ENCODE data around the gene OPRM1.

OPRM1 gene

DNA sequence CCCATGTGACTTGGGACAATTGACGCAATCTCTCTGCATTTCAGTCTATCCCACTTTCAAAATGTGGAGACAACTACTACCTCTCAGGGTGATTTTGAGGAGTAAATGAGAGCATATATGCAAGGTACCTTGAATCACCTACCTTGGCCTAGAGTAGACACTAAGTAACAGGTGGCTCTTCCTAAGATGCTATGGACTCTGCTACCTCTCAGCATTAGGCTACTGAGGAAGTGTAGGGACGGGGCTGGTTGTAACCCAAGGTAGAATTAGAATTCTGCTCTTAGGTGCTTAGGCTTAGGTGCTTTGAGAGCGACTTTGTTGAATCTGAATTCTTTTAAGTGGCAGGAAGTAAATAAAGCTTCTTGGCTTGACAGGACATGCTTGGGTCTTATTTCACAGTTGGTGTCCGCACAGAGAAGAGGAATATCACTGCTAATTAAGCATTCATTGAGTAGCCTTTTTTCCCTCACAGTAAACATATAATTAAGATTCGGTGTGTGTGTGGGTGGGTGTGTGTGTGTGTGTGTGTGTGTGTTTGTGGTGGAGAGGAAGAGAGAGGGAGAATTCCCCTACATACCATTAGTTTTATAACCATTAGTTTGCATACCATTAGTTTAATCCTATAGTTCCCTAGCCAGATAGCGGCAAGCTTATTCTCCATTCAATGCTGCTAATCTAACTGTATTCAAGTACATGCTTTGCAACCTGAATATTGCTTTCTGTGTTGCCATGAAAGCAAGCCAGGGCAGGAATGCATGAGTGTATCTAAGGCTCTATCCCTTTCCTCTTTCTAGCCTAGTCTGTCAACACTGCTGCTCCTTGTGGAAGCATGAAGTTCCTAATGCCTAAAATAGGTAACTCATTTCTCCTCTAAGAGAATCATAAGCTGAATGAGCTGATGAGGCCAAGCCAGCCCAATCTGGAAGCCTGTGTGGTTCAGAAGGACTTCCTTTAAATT lies 205.0 kb downstream of the OPRM1 start:
- no peak for DNase-seq

DNA sequence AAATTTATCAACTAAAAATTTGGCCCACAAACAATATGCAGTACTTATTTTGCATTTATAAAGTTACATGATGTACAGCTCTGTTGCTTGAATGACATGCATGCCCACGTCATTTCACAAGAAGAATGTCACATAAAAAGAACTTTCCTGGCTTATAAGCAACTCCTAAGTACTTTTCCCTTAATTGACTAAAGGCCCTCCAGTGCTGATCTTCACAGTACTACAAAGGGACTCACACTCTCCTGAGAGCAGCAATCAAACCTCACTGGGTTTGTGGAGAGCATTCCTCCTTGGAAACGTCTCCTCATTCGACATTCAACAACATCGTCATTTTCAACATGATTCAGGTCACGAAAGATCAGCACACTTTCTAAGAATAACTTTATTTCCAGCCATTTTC lies 206.5 kb downstream of the OPRM1 start:
- DNase-seq, result no peak

DNA sequence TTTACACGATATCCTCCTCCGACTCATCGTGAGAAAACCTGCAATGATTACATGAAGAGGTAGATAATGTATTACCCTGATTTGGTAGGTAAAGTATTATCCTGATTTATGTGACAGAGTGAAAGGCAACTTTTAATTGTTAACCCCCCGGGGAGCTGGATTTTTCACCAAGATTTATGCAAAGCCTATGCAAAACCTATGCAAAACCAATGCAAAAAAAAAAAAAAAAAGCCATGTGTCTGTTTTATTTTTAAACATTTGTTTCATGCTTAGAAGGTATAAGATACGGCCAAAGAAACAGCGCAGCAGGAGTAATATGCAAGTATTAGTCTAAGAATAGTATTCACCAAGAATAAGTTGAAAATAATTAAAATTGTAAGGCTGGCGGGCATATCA lies 207.7 kb downstream of the OPRM1 start:
- no peak for DNase-seq

DNA sequence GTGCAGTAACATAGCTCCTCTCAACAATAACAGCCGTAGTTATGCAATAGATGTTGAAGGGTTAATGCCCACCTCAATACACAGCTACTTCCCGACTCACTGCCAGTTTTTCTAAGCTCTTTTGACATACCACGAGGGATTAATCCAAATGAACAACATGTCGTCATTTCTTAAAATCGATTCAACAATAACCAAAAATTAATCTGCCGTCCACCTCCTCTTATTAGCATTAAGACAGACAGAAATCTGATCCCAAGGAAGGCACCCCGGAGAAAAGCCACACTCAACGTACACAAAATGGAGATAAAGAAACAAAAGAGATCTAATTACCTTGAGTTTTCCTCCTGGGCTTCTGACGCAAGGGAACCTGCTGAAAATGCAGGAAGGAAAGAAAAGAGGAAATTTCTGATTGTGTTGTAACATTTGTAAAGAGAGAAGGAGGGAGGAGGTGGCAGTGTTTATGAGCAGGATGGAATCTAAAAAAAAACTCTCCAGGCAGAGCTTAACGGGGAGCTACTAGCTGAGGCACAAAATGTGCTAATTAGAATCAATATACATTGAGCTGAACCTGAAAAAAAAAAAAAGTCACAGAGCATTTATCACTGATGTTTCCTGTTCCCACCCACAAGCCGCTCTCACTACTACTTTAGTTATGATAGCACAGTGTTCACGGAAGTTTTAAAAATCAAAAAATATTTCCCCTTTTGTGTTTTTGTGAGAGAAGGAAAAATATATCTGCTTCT lies 208.2 kb downstream of the OPRM1 start:
- peak in 1 of 2 donors; percentile 55 for DNase-seq

DNA sequence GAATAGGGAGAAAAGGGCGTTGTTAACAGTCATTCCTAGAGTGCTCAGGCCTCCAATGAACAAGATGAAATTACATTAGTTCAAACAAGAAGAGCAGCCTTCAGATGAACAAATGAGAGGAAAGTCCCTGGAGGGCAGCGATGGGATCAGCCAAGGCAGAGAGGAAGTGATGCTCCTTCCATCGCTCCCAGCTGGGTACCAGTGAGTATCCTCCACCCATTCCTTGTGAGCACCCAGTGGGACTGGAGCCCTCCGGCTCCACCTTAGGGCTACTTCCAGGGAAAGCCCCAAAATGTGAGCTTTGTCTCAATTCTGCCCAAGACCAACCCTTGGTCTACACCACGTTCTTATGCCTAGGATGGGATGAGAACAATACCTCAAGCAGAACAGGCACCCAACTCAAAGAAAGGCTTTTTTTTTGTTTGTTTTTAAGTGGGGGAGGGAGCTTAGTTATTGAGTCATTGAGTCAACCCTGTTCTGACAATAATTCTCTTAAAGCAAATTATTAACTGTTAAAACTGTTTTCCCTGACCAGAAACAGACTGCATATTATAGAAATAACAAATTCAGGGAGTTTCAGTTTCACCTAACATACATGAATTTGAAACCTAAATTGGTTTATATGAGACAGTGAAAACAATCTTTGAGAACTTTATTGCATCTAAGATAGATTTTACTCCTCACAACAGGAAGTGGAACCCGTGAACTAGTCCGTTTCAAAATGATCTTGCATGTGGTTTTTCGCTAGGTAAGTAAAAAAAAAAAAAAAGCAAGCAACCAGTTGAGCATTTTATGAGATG lies 210.7 kb downstream of the OPRM1 start:
- DNase-seq, result peak in 1 of 2 donors; percentile 72

DNA sequence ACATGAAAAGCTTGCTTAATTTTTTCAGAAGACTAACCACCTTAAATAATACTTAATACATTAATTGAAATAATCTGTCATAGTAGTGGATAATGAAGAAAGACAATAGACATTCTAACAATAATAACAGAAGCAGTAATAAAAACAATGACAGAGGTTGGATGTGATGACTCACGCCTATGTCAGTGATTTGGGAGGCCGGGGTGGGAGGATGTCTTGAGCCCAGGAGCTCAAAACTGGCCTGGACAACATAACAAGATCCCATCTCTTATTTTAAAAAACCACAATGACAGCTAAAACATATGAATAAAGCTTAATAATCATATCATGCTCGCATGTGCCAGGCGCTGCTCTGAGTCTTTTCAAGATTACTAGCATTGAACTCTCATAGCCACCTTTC lies 212.1 kb downstream of the OPRM1 start:
- no peak for DNase-seq

DNA sequence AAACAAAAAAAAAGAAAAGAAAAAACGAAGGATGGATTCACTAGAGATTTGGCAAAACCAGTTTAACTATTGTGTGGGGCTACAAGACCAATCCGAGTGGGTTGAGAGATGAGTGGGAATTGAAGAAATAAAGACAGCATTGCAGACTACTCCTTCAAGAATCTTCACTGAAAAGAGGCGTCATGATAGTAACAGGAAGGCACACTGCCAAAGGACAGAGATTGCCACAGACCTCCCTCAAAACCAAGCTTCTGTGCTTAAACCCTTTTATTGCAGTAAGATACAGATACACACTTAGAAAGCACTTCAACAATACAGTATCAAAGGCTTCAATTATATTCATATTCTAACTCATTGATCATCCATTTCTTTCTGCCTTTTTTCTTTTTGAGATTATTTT lies 213.6 kb downstream of the OPRM1 start:
- no peak for DNase-seq

DNA sequence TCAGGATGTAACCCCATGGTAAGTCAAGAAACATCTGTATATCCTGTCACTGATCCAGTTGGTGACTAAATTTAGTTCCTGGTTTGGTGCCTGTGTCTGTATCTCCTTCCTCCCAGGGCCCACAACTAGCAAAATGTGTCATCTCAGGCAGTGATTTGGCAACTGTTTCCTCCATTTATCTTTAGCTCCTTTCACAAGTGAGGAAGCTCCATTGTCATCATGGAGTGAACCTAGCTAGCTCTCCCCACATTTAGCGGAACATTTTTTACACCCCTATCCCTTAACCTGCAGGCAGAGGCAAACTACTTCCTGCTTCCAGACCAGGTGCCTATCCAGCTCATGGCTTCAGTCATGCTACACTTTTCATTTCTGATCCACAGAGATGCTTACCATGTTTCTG lies 218.0 kb downstream of the OPRM1 start:
- peak in 1 of 2 donors; percentile 39 for DNase-seq

DNA sequence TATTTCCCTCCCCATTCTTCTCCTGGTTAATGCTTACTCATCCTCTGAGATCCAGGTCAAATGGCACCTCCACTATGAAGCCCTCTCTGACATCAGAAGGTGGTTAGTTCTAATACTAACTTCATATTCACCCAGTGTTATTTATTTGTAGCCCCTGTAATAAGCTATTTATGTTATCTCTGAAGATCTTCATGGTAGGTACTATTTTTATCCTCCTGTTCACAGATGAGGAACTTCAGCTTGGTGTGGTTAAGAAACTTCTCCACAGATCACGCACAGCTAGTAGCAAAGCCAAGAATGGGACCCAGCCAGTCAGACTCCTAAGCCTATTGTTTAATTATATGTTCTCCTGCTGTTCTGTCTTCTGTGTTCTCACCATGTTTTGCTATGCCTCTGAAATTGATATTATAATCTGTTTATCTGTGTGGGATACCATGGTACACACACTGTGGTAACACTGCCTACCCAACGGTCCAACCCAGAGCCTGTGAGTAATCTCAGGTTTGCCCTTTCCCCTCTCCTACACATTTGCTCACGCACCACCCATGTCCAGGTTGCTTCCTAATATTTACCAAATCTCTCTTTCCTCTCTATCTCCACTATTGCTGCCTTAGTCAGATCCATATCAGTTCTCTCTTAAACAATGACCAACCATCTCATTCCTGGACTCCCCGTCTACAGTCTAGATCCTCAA lies 219.2 kb downstream of the OPRM1 start:
- no peak for DNase-seq

DNA sequence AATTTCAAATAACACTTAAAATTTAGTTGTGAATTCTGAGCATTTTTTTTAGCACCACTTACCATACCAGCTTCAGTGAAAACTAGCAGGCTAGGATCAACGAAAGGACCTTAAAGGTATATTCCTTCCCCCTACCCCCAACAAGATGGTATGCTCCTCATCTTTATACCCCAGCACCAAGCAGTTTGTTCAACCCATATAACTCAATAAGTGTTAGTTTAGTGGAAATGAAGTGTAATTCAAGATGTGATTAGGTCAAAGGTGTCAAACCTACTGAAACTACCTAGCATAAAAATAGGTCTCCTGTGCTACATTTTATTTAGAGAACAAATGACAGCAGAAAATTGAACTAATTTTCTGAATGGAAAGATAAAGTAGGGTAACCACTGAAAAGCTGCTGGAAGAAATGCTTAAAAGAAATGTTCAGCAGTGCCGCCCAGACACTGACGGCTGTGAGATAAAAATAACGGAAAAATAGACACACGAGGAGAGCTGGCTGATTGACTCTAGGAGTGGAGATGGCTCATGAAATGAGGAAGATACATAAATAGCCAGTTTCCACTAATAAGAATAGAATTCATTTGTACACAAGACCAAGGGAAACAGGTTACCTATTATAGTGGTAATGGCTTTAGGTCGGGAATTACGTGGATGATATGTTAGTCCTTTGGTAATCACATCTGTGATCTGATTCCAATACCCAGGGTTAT lies 222.8 kb downstream of the OPRM1 start:
- no peak for DNase-seq

DNA sequence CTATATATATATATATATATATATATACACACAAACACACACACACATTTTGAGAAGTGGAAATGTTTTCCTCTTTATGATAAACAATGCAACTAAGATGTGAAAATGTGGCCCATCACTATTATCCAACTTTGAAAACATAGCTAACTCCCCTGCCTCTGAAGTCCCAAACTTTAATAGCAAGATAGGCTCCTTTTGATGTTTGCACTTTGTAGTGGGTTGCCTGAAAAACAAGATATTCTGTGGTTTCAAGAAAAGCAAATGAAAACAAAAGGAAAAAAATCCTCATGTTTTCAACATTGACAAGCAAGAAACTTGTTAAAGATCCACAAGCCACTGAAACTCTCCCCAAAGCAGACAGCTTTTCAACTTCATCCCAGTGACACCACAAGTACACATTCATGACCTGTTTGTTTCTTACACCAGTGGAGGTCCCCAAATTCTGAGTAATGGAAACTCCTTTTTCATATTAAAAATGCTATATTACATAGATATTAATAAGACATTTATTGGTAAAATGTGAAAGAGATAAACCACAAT lies 227.6 kb downstream of the OPRM1 start:
- DNase-seq, result no peak

DNA sequence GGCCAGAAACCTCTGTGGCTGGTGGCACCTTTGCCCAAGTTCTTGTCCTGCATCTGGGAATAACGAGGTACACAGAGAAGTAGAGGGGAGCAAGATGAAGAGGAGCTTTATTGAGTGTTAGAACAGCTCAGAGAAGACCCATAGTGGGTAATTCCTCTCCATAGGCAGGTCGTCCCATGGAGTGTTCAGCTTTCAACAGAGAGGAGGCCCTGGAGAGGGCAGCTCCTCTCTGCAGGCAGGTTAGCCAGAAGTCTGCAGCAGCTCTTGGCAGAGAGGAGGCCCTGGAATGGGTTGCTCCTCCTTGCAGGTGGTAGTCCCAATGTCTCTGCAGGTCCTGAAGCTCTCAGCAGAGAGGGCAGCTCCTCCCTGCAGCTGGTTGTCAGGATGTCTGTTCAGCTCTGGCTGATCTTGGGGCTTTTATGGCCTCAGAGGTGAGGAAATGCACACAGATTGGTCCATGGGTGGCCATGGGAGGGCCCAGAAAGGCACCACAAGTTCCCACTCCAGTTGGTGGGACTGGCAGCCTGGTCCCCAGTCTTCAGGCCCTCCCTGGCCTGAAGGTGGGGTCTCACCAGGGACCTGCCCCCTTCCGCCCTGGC lies 228.6 kb downstream of the OPRM1 start:
- DNase-seq, result no peak

DNA sequence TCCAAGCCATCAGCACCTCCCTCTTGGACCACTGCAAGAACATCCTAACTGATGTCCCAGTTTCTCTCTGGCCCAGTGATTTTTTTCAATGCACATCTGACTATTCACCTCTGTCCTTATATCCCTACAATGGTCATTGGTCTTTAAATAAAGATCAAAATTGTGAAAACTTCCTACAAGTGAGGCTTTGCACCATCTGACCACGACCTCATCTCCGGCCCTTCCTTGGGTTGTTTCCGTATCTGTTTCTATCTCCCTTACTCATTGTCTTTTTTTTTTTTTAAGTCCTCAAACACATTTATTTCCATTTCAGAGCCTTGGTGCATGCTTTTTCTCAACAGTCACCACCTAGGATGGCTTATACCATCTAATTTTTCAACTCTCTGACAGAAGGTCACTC lies 229.4 kb downstream of the OPRM1 start:
- DNase-seq, result no peak

DNA sequence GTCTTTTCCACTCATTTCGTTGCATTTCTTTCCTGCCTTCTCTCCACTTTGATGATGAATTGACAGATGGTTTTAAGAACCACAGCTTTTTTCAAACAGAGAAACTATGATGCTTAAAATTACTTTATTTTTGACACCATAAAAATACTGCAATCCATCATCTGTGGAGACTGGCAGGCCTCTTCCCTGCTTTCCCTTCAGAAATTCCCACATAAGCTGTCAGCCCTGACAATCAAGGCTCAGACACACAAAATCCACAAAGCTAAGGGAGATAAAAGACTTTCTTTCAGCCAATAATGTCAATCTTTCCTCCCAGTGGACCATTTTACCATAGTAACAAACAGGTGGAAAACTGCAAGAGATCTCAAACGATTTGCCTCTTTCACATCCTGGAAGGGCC lies 235.1 kb downstream of the OPRM1 start:
- no peak for DNase-seq

DNA sequence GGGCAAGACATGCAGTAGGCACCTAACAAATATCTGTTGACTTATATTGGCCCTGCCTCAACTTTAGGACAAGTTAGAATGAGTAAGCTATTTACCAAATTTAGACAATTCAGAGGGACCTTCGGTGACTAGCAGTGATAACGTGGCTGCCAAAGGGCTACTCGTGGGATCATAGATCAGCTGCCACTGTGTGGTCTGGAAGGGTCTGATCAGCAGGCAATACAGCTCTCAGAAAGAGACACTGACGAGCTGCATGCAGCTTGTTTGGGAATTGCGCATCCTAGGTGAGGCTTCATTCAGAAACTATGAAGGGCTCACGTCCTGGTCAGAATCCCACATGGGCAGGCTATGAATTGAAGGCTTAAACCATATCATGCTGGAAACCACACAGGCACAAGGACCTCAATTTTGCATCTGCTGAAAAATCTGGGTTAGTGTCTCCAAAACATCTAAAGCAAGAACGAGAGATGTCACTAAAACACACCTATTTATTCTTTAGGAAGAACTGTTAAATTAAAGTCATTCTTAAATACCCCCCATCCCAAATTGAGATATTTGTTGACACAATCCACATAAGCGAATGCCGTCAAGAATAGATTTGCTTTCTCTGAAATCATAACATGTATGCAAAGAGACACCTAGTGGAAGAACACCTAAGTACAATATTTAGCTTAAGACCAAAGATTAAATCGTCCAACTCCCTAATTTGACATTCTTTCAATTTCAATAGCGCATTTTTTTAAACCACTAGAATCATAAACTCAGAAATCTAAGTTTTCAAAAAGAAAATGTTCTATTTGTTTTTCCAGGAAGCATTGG lies 238.0 kb downstream of the OPRM1 start:
- DNase-seq, result peak in 1 of 2 donors; percentile 62

DNA sequence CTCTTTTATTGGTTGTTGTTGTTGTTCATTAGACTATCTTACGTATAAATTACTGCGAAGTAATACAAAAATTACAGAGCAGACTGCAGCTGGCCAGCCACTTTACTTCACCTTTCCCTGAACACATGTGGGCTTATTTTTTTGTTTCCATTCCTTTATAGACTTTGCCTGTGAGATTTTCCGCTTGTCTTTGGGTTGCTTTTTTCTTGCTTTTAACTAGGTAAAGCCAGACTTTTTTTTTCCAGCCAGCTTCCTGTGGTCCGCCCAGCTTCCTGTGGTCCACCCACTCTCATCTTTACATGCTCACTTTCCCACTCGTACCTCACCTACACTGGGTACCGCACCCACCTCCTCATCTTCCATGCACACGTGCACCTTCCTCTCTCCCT lies 238.6 kb downstream of the OPRM1 start:
- DNase-seq, result peak in 1 of 2 donors; percentile 13

DNA sequence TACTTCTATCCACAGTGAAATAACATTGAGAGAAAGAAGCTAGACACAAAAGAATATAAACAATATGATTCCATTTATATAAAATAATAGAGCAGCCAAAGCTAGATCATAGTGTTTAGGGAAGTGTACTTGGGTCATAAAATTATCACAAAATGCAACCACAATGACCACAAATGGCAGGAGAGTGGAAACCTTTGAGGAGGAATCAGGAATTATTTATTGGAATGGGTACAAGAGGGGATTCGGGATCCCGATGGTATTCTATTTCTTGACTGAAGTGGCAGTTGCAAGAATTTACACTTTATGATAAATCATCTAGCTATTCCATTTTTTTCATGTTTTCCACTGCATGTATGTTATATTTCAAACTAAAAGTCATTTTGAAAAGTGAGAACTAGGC lies 241.5 kb downstream of the OPRM1 start:
- DNase-seq, result no peak

DNA sequence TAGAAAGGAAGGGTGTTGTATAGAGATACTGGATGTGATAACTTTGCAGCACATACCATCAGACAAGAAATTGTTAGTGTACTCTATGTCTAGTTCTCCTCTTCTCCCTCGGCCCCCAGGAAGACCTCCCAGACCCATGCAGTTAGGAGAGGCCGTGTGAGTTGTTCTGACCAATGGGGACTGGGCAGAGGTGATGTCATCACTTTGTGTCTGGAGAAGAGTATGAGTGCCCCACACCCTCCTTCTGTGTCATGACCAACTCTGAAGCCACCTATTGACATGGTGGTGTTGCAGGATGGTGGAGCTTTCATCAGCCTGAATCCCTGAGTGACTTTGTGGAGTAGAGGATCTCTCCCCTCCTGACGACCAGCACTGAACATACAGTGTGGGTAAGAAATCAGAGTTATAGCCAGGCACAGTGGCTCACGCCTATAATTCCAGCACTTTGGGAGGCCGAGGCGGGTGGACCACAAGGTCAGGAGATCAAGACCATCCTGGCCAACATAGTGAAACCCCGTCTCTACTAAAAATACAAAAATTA lies 245.3 kb downstream of the OPRM1 start:
- DNase-seq, result no peak

DNA sequence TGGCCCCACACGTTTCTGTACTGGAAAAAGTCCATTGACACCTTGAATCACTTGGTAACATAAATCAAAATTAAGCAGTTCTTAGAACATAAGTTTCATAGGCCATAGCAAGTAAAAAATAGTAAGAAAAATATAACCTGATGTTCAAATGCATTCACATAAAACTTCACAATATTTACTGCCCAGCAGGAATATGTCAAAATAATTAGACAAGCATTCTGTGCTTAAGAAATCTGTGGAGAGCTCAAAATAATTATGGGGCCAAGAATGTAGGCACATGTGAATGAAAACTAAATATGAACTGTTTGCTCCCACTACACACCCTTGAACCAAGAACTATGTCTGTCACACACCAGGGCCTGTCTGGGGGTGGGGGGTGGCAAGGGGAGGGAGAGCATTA lies 246.8 kb downstream of the OPRM1 start:
- no peak for DNase-seq
